Measurements from ENCODE around the gene ZNF778.
"Not testable (repeated sequence)": the region's sequence is repeated elsewhere in the genome, so short reads cannot be mapped to it uniquely, and the experiment has no call there.

Gene ZNF778

GRCh38 chr16:89183463-89183862, 34.0 kb upstream of the ZNF778 start:
- no peak for DNase-seq

DNA sequence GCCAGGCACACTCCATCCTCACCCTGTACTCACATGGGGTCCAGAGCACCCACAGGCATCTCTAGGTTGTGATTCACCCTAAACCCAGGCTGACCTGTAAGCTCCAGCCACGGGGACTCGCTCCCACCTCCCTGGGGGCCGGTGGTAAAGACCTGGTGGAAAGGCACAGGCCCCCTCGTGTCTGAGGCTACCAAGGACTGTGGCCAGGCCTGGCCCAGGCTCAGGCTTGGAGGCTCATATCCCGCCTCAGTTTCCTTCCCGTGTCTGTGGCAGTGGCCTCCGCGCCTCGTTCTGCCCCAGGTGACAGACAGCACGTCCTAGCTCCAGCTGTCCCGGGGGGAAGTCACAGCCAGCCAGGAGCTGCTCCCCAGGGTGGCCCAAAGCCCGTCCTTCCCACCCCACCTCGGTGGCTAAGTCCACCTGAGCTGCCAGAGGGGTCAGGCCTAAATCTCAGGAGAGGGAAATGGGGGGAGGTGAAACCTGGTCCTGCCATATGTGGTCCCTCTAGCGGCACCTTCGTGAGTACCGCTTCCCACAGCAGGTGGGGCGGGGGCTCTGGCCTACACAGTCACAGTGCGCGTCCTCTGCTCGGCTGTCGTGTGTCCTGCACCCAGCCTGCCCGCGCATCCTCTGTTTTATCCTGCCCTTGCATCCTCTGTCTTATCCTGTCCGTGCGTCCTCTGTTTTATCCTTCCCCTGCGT, 33.4 kb upstream of the ZNF778 start:
- no peak for DNase-seq

DNA sequence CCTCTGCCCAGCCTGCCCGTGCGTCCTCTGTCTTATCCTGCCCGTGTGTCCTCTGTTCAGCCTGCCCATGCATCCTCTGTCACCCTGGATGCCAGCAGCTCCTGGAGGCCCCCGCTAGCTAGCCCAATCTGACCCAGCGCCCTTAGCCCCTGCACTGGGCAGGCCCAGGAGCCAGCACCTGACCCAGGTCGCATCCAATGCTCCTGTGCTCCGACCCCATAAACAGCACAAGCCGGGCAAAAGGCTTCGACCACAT, 32.9 kb upstream of the ZNF778 start:
- no peak for DNase-seq

GRCh38 chr16:89184933-89185794, 32.3 kb upstream of the ZNF778 start:
- no peak for DNase-seq

- DNase-seq, result not testable (repeated sequence)
Measured at GRCh38 chr16:89185887-89186592, 31.5 kb upstream of the ZNF778 start.

GRCh38 chr16:89186593-89187031, 30.9 kb upstream of the ZNF778 start:
- DNase-seq, result not testable (repeated sequence)

DNA sequence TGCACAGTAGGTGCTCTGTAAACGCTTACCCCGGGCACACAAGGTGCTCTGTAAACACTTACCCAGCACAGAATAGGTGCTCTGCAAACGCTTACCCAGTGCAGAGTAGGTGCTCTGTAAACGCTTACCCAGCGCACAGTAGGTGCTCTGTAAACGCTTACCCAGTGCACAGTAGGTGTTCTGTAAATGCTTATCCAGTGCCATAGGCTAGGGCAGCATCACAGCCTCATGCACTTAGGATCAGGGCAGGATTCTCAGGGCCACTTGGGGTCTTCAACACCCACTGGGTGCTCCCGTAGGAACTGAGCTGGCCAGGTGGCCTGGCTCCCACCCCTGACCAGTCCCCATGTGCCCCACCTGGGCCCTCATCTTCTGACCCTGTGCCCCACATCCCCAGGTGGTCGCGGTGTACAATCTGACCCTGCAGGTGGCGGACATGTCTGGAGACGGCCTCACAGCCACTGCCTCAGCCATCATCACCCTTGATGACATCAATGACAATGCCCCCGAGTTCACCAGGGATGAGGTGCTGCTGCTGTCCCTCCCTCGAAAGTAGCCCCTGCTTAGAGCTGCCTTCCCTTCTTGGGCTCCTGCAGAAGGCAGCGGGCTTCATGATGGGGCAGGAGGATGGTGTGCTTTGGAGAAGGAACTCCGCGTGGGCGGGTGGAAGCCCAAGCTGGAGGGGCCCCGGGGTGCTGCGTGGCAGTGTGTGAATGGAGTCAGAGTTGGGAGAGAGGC, 30.3 kb upstream of the ZNF778 start:
- no peak for DNase-seq

GRCh38 chr16:89187770-89188392, 29.6 kb upstream of the ZNF778 start:
- no peak for DNase-seq

GRCh38 chr16:89188471-89189357, 28.8 kb upstream of the ZNF778 start:
- DNase-seq, result not testable (repeated sequence)

DNA sequence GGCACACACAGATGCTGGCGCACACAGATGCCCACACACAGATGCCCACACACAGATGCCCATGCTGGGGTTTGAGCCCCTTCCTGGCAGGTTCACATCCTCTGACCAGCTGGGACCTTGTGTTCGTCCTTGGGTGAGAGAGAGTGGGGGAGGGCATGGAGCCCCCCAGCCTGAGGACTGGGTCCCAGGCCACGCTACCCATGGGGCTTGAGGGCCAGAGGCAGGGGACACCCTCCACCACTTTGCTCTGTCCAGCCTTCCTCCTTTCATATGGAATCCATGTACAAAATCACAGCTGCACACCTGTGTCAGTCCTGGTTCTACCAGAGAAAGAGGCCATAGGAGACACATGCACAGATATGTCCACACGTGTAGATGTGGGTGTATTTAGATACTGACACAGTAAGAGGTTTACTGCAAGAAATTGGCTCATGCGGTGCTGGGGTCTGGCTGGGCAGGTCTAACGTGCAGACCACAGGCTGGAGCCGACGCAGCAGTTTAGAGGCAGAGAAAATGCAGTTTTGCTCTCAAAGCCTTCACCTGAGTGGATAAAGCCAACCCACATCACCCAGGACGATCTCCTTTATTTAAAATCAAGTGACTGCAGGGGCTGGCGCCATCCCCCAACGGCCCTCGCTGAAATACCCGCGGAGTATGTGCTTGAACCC, 28.0 kb upstream of the ZNF778 start:
- no peak for DNase-seq

DNA sequence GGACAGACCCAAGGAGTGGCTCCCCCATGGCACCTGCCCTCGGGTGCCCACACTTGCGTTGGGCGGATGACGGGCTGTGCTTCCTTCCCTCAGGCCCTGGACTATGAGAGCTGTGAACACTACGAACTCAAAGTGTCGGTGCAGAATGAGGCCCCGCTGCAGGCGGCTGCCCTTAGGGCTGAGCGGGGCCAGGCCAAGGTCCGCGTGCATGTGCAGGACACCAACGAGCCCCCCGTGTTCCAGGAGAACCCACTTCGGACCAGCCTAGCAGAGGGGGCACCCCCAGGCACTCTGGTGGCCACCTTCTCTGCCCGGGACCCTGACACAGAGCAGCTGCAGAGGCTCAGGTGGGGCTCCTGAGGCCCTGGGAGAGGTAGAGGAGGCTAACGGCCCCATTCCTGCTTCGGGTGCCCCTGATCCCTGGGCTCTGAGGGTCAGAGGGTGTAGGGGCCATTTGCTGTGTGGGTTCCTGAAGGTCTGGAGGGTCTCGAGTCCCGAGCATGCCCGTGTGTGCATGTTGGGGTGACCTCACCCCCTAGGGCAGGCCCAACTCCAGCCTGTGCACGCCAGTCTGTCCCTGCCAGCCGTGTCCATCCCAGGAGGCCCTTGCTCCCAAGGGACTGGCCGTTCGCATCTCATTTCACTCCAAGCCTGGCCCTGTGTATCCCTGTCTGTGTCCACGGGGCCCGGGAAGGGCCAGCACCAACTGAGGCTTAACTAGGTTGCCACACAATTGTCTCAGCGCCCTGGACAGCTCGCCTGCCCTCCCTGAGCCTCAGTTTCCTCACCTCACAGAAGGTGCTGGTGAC, 27.1 kb upstream of the ZNF778 start:
- no peak for DNase-seq

- no peak for DNase-seq
Measured at GRCh38 chr16:89191033-89191900, 26.2 kb upstream of the ZNF778 start.

DNA sequence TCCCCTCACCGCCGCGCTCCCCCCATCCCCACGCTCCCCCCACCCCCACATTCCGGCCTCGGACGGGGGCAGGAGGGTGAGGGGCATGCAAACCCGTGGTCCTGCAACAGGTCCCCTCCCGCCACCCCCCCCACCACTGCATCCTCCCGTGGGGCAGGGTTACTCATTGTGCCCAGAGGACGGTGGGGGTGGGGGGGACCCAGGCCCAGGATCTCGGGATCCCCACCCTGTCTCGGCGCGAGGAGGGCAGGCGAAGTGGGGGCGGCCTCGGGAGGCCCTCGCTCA, 25.7 kb upstream of the ZNF778 start:
- no peak for DNase-seq

- not testable (repeated sequence) for DNase-seq
Measured at GRCh38 chr16:89192186-89192955, 25.1 kb upstream of the ZNF778 start.

- no peak for DNase-seq
Measured at GRCh38 chr16:89192956-89193575, 24.4 kb upstream of the ZNF778 start.

DNA sequence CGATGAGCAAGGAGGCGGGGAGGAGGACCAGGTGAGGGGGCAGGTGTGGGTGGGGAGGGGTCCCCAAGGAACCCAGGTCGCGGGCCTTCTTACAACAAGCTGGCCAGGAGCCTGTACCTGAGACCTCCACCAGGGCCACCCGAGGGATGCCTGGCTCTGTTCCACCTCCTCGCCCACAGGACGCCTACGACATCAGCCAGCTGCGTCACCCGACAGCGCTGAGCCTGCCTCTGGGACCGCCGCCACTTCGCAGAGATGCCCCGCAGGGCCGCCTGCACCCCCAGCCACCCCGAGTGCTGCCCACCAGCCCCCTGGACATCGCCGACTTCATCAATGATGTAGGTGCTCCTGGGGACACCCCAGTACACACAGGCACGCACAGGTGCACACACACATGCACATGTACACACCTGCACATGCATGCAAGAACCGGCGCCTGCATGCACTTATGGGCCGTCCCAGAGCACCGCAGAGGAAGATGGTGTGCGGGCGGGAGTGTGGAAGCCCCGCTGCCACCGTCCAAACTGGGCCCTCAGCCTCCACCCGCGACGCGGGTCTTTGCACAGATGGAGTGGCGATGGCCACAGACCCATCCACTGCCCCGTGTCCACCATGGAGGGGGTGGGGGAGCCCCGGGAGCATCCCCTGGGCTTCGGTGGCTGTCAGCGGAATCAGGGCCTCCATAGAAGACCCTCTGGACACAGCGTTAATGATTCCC, 23.8 kb upstream of the ZNF778 start:
- DNase-seq, result no peak

All from NCI-H1436 treated with DMSO at 0.1 percent for 48 hours (cell line).